ES-I3 (cell line): ENCODE measurements around the gene PRCP.

Source experiments
- H3K36me3 ChIP-seq: 2 replicates; pipeline ENCODE4 v1.6.1; 2013; ENCODE audit warnings: mild to moderate bottlenecking, low read length, control low read depth, moderate library complexity; ENCODE audit not compliant: insufficient read depth
- H3K4me1 ChIP-seq: 2 replicates; pipeline ENCODE4 v1.6.1; 2013; ENCODE audit warnings: mild to moderate bottlenecking, control low read depth, low read length; ENCODE audit not compliant: insufficient read depth
- H3K9ac ChIP-seq: 2 replicates; pipeline ENCODE4 v1.6.1; 2013; ENCODE audit warnings: low read depth, mild to moderate bottlenecking, low read length, moderate library complexity
- H3K9me3 ChIP-seq: 2 replicates; pipeline ENCODE4 v1.6.1; 2013; ENCODE audit warnings: mild to moderate bottlenecking, low read length, moderate library complexity; ENCODE audit not compliant: control insufficient read depth, insufficient read depth

PRCP gene

GRCh38 chr11:82814379-82814778 lies 85.9 kb downstream of the PRCP start:
- Histone ChIP-seq H3K9ac (no peak overlapping the region), H3K9me3 (no peaks in the 10 kb centered on the region), H3K4me1 (no peaks in the 10 kb centered on the region; the same call in 1 of the 2 replicates), H3K36me3 (no peaks in the 10 kb centered on the region)

- Histone ChIP-seq H3K9ac (no peak overlapping the region), H3K4me1 (no peaks in the 10 kb centered on the region; the same call in 1 of the 2 replicates), H3K36me3 (no peaks in the 10 kb centered on the region), H3K9me3 (no peaks in the 10 kb centered on the region)
Observed at GRCh38 chr11:82811369-82811768, 88.9 kb downstream of the PRCP start.

GRCh38 chr11:82810738-82811137 lies 89.5 kb downstream of the PRCP start:
- H3K4me1 ChIP-seq: no peaks in the 10 kb centered on the region; the same call in 1 of the 2 replicates
- H3K9ac ChIP-seq: no peak overlapping the region
- H3K36me3 ChIP-seq: no peaks in the 10 kb centered on the region

GRCh38 chr11:82810326-82810725 lies 89.9 kb downstream of the PRCP start:
- Histone ChIP-seq H3K4me1 (no peaks in the 10 kb centered on the region; the same call in 1 of the 2 replicates), H3K36me3 (no peaks in the 10 kb centered on the region), H3K9me3 (no peaks in the 10 kb centered on the region), H3K9ac (no peak overlapping the region)

More at GRCh38 chr11:82810738-82811137, 89.5 kb downstream of the PRCP start:
- no peaks in the 10 kb centered on the region for H3K9me3 ChIP-seq

- no peaks in the 10 kb centered on the region for H3K36me3 ChIP-seq
- H3K9ac ChIP-seq: no peak overlapping the region
- no peaks in the 10 kb centered on the region for H3K4me1 ChIP-seq
- H3K9me3 ChIP-seq: no peaks in the 10 kb centered on the region
Observed at GRCh38 chr11:82807646-82808045, 92.6 kb downstream of the PRCP start.

GRCh38 chr11:82802710-82803109 lies 97.5 kb downstream of the PRCP start:
- Histone ChIP-seq H3K4me1 (no peaks in the 10 kb centered on the region), H3K9me3 (no peaks in the 10 kb centered on the region), H3K9ac (no peak overlapping the region), H3K36me3 (no peaks in the 10 kb centered on the region)

- H3K9me3 ChIP-seq: no peaks in the 10 kb centered on the region
- no peaks in the 10 kb centered on the region for H3K4me1 ChIP-seq
- no peak overlapping the region for H3K9ac ChIP-seq
- no peaks in the 10 kb centered on the region for H3K36me3 ChIP-seq
Observed at GRCh38 chr11:82796998-82797961, 103.0 kb downstream of the PRCP start.

GRCh38 chr11:82794490-82794889 lies 105.7 kb downstream of the PRCP start:
- Histone ChIP-seq H3K9me3 (no peaks in the 10 kb centered on the region), H3K4me1 (no peaks in the 10 kb centered on the region), H3K36me3 (no peaks in the 10 kb centered on the region), H3K9ac (no peak overlapping the region)

- no peaks in the 10 kb centered on the region for H3K36me3 ChIP-seq
- no peaks in the 10 kb centered on the region for H3K4me1 ChIP-seq
- no peaks in the 10 kb centered on the region for H3K9me3 ChIP-seq
- H3K9ac ChIP-seq: no peak overlapping the region
Observed at GRCh38 chr11:82792822-82793569, 107.2 kb downstream of the PRCP start.

- Histone ChIP-seq H3K36me3 (no peaks in the 10 kb centered on the region), H3K9ac (no peak overlapping the region), H3K9me3 (no peaks in the 10 kb centered on the region), H3K4me1 (no peaks in the 10 kb centered on the region)
Observed at GRCh38 chr11:82792319-82792718, 107.9 kb downstream of the PRCP start.

- H3K36me3 ChIP-seq: no peaks in the 10 kb centered on the region
- H3K9ac ChIP-seq: no peak overlapping the region
- H3K4me1 ChIP-seq: no peaks in the 10 kb centered on the region
- H3K9me3 ChIP-seq: no peaks in the 10 kb centered on the region
Observed at GRCh38 chr11:82791779-82792178, 108.5 kb downstream of the PRCP start.

- Histone ChIP-seq H3K9ac (no peak overlapping the region), H3K9me3 (no peaks in the 10 kb centered on the region), H3K36me3 (no peaks in the 10 kb centered on the region), H3K4me1 (no peaks in the 10 kb centered on the region)
Observed at GRCh38 chr11:82790723-82791484, 109.3 kb downstream of the PRCP start.

GRCh38 chr11:82787981-82788380 lies 112.2 kb downstream of the PRCP start:
- Histone ChIP-seq H3K9me3 (no peaks in the 10 kb centered on the region), H3K36me3 (no peaks in the 10 kb centered on the region), H3K9ac (no peak overlapping the region), H3K4me1 (no peaks in the 10 kb centered on the region)

- no peaks in the 10 kb centered on the region for H3K4me1 ChIP-seq
- no peaks in the 10 kb centered on the region for H3K36me3 ChIP-seq
- no peaks in the 10 kb centered on the region for H3K9me3 ChIP-seq
- H3K9ac ChIP-seq: no peak overlapping the region
Observed at GRCh38 chr11:82786836-82787235, 113.4 kb downstream of the PRCP start.
